Calu3 (cell line): ENCODE results near the gene OR56A4. TPM values are rescaled to one million over a fixed set of nuclear protein-coding genes. Genes with fewer than 3 reads are reported as not detected.
"Not testable (repeated sequence)": the region's sequence is repeated elsewhere in the genome, so short reads cannot be mapped to it uniquely, and the experiment has no call there.

Experiments
- BruUV-seq: library from RNA; stranded (reverse); fragments of 400-500 nt; replicated peaks from 2 replicates; lab custom pipeline; 2021; lab: Mats Ljungman, UMichigan
- CTCF ChIA-PET: fragments of 300-600 bp; sonication (Branson Sonifier 250); formaldehyde crosslinking; loops from one replicate; lab custom pipeline; 2022; ENCODE audit warnings: antibody characterized with exemption; lab: Charles Lee
- DNase-seq: peaks from one replicate; pipeline ENCODE4 v3.0.0; 2022
- H3K27ac Mint-ChIP-seq: one replicate; pipeline ENCODE4 v1.8.0; 2022; ENCODE audit warnings: mixed read lengths; ENCODE audit not compliant: unreplicated experiment
- H3K27me3 Mint-ChIP-seq: one replicate; pipeline ENCODE4 v1.8.0; 2022; ENCODE audit warnings: mixed read lengths; ENCODE audit not compliant: unreplicated experiment
- H3K36me3 Mint-ChIP-seq: one replicate; pipeline ENCODE4 v1.8.0; 2022; ENCODE audit warnings: mild to moderate bottlenecking, moderate library complexity, mixed read lengths; ENCODE audit not compliant: insufficient read depth, unreplicated experiment
- H3K4me1 Mint-ChIP-seq: one replicate; pipeline ENCODE4 v1.8.0; 2022; ENCODE audit warnings: mild to moderate bottlenecking, low read depth, mixed read lengths; ENCODE audit not compliant: unreplicated experiment
- H3K4me3 Mint-ChIP-seq: one replicate; pipeline ENCODE4 v1.8.0; 2022; ENCODE audit warnings: mild to moderate bottlenecking, low read depth, moderate library complexity, mixed read lengths; ENCODE audit not compliant: unreplicated experiment
- H3K9me3 Mint-ChIP-seq: one replicate; pipeline ENCODE4 v1.8.0; 2022; ENCODE audit warnings: low read depth, mixed read lengths; ENCODE audit not compliant: unreplicated experiment
- CTCF ChIP-seq: fragments of 200-600 bp; IDR thresholded peaks from one replicate; pipeline ENCODE4 v1.8.0; 2022; ENCODE audit warnings: antibody characterized with exemption; ENCODE audit not compliant: unreplicated experiment
- intact Hi-C: fragments of 100-400 bp; cut with micrococcal nuclease; formaldehyde crosslinking; loops from one replicate; pipeline ENCODE4 v1.10.0; 2022; ENCODE audit not compliant: unreplicated experiment
- total RNA-seq: library from RNA; stranded (reverse); gene quantifications from 2 replicates; pipeline ENCODE4 v1.2.3, GENCODE V29; 2022

Gene OR56A4
- total RNA-seq, 1 experiment from 2014 or later: 0.26 TPM

- CTCF ChIA-PET: no interaction called here
- TF ChIP-seq CTCF: no peak
- H3K27me3 Mint-ChIP-seq: peaks cover 12% of the 10 kb centered on the region
- peaks cover 14% of the 10 kb centered on the region for H3K9me3 Mint-ChIP-seq
- no peak for DNase-seq
- intact Hi-C loops: no loop called here
- no peaks in the 10 kb centered on the region for H3K4me1 Mint-ChIP-seq
- H3K27ac Mint-ChIP-seq: no peak overlapping the region
- BruUV-seq: no TSS peak
- H3K4me3 Mint-ChIP-seq: no peak overlapping the region
- no peaks in the 10 kb centered on the region for H3K36me3 Mint-ChIP-seq
These were observed 39.0 kb downstream of the OR56A4 start for GRCh38 chr11:5967708-5968107.

DNA sequence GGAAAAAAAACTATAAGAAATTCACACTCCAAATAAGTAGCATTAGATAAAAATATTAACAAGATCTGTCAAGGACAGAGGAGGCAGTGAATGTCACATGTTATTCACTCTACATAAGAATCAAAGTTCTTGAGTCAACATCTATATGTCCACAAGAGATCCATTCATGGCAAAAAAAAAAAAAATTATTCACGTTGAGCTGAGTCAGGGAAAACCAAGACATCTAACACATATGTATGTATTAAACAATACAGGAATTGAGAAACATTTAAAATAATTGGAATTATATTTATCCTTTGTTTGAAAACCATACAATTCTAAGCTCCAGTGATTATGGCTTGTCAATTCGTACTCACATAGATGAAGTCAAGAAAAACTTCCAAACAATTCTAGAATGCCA is 39.8 kb downstream of the OR56A4 start:
- Mint-ChIP-seq H3K27ac (no peak overlapping the region), H3K27me3 (peaks cover 12% of the 10 kb centered on the region)
- CTCF ChIA-PET: no interaction called here

DNA sequence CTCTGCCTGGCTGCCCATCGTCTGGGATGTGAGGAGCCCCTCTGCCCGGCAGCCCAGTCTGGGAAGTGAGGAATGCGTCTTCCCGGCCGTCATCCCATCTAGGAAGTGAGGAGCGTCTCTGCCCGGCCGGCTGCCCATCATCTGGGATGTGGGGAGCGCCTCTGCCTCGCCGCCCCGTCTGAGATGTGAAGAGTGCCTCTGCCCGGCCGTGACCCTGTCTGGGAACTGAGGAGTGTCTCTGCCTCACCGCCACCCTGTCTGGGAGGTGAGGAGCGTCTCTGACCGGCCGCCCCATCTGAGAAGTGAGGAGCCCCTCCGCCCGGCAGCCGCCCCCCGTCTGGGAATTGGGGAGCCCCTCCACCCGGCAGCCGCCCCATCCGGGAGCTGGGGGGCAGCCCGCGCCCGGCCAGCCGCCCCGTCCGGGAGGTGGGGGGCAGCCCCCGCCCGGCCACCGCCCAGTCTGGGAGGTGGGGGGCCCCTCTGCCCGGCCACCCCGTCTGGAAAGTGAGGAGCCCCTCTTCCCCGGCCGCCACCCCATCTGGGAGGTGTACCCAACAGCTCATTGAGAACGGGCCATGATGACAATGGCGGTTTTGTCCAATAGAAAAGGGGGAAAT is 45.9 kb downstream of the OR56A4 start:
- BruUV-seq, DNase-seq, H3K36me3 Mint-ChIP-seq, intact Hi-C loops, H3K27ac Mint-ChIP-seq, CTCF ChIA-PET, H3K4me3 Mint-ChIP-seq, H3K9me3 Mint-ChIP-seq, H3K27me3 Mint-ChIP-seq, H3K4me1 Mint-ChIP-seq: not testable (repeated sequence)

More for the DNA sequence above, 39.8 kb downstream of the OR56A4 start:
- no TSS peak for BruUV-seq
- Mint-ChIP-seq H3K36me3 (no peaks in the 10 kb centered on the region), H3K4me3 (no peak overlapping the region), H3K4me1 (no peaks in the 10 kb centered on the region), H3K9me3 (peaks cover 14% of the 10 kb centered on the region)
- intact Hi-C loops: no loop called here
- no peak for TF ChIP-seq CTCF
- DNase-seq: no peak

GRCh38 chr11:5955586-5955985 is 51.2 kb downstream of the OR56A4 start:
- intact Hi-C loops: no loop called here
- no peak overlapping the region for H3K4me3 Mint-ChIP-seq
- no peak for TF ChIP-seq CTCF
- no peaks in the 10 kb centered on the region for H3K4me1 Mint-ChIP-seq
- H3K27ac Mint-ChIP-seq: no peak overlapping the region
- no peak for DNase-seq
- no peaks in the 10 kb centered on the region for H3K27me3 Mint-ChIP-seq
- CTCF ChIA-PET: no interaction called here
- no peaks in the 10 kb centered on the region for H3K9me3 Mint-ChIP-seq
- H3K36me3 Mint-ChIP-seq: no peaks in the 10 kb centered on the region
- no TSS peak for BruUV-seq

Other genes starting within 250 kb of the OR56A4 start
- not detected in 2 replicates for gene OR52N5, start 223.6 kb downstream of the OR56A4 start, total RNA-seq
- not detected in 2 replicates for gene OR52N1, start 215.7 kb downstream of the OR56A4 start, total RNA-seq
- not detected in 2 replicates for gene OR52N2, start 198.0 kb downstream of the OR56A4 start, total RNA-seq
- gene OR52E6, start 165.0 kb downstream of the OR56A4 start, total RNA-seq: not detected in 2 replicates
- gene OR52E8, start 149.3 kb downstream of the OR56A4 start, total RNA-seq: not detected in 2 replicates
- not detected in 2 replicates for gene OR52E4, start 126.3 kb downstream of the OR56A4 start, total RNA-seq
- not detected in 2 replicates for gene OR52E5, start 113.7 kb downstream of the OR56A4 start, total RNA-seq
- gene OR56A3, start 64.7 kb downstream of the OR56A4 start, total RNA-seq: not detected in 2 replicates
- not detected in 2 replicates for gene OR56A5, start 38.5 kb downstream of the OR56A4 start, total RNA-seq
- not detected in 2 replicates for gene OR52L1, start 20.0 kb downstream of the OR56A4 start, total RNA-seq
- not detected in 2 replicates for gene OR56A1, start 23.8 kb upstream of the OR56A4 start, total RNA-seq
- gene OR56B4, start 100.7 kb upstream of the OR56A4 start, total RNA-seq: not detected in 2 replicates
- gene OR52B2, start 163.4 kb upstream of the OR56A4 start, total RNA-seq: not detected in 2 replicates
- not detected in 2 replicates for gene OR52W1, start 192.3 kb upstream of the OR56A4 start, total RNA-seq
- gene C11orf42, start 198.6 kb upstream of the OR56A4 start, total RNA-seq: not detected in 2 replicates
- gene FHIP1B, start 227.7 kb upstream of the OR56A4 start, total RNA-seq: 39.7 and 43.9 TPM in 2 replicates
- 0.32 TPM in 1 of 2 replicates, not detected in the other for gene CNGA4, start 232.1 kb upstream of the OR56A4 start, total RNA-seq